ENCODE data around the gene ADGRB3.

DNA sequence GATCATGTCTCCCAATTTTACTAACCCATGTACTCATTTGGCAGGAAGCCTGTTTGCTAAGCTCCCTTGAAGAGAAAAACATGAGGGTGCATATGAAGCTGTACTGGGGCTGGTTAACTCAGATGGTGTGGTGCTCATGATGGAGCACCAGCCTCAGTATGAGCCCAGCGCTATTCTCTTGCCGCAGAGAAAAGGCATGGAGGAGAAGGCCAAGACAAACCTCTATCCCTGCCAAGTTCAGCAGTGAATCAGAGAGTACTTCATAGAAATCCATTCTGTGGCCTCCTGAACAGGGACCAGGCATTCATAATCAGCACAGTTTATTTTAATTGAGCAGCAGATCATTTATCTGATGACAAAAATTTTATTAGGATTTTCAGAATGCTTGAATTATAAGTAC, 763.6 kb downstream of the ADGRB3 start:
- TF ChIP-seq, protein P1, sequence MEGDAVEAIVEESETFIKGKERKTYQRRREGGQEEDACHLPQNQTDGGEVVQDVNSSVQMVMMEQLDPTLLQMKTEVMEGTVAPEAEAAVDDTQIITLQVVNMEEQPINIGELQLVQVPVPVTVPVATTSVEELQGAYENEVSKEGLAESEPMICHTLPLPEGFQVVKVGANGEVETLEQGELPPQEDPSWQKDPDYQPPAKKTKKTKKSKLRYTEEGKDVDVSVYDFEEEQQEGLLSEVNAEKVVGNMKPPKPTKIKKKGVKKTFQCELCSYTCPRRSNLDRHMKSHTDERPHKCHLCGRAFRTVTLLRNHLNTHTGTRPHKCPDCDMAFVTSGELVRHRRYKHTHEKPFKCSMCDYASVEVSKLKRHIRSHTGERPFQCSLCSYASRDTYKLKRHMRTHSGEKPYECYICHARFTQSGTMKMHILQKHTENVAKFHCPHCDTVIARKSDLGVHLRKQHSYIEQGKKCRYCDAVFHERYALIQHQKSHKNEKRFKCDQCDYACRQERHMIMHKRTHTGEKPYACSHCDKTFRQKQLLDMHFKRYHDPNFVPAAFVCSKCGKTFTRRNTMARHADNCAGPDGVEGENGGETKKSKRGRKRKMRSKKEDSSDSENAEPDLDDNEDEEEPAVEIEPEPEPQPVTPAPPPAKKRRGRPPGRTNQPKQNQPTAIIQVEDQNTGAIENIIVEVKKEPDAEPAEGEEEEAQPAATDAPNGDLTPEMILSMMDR (IDR thresholded peaks at IDR 0.05) = no peak
- no peak for TF ChIP-seq FOXM1 (IDR thresholded peaks at IDR 0.05; ENCODE audit: low read depth)
- TF ChIP-seq RFX5 (IDR thresholded peaks at IDR 0.05; ENCODE audit: low read length) = no peak
- no peak for TF ChIP-seq EP300 (IDR thresholded peaks at IDR 0.05; ENCODE audit: borderline replicate concordance in 1 of 2, low read depth in 1 of 2, low read length in 1 of 2)
- TF ChIP-seq, protein P2, sequence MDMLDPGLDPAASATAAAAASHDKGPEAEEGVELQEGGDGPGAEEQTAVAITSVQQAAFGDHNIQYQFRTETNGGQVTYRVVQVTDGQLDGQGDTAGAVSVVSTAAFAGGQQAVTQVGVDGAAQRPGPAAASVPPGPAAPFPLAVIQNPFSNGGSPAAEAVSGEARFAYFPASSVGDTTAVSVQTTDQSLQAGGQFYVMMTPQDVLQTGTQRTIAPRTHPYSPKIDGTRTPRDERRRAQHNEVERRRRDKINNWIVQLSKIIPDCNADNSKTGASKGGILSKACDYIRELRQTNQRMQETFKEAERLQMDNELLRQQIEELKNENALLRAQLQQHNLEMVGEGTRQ (IDR thresholded peaks at IDR 0.05; ENCODE audit: borderline replicate concordance, low read depth, low read length) = no peak
- TF ChIP-seq EZH2phosphoT487 (IDR thresholded peaks at IDR 0.05; ENCODE audit: borderline replicate concordance, low read depth) = no peak
- TF ChIP-seq CHD2 (IDR thresholded peaks at IDR 0.05; ENCODE audit: low read length, partially characterized antibody) = no peak
- TF ChIP-seq YY1 (IDR thresholded peaks at IDR 0.05; ENCODE audit: low read depth) = no peak
- no peak for TF ChIP-seq FOXJ3 (CRISPR knock-in tag; IDR thresholded peaks at IDR 0.05)
